Neural progenitor cell (in vitro differentiated cells): ENCODE results near the gene SV2B. TPM values are rescaled to one million over a fixed set of nuclear protein-coding genes. Genes with fewer than 3 reads are reported as not detected.

ENCODE experiments used
- DNase-seq: peaks from one replicate; pipeline ENCODE4 v3.0.0-alpha.2; 2016; ENCODE audit warnings: low spot score
- H2AFZ ChIP-seq: fragments of 200-600 bp; sonication (generic); replicated peaks from 2 replicates; pipeline ENCODE4 v1.6.1; 2016; ENCODE audit warnings: antibody characterized with exemption
- H3F3A ChIP-seq: fragments of 200-600 bp; sonication (generic); 2 replicates; pipeline ENCODE4 v1.6.1; 2016; ENCODE audit warnings: antibody characterized with exemption, low read depth
- H3K27ac ChIP-seq: fragments of 200-600 bp; sonication (generic); 2 replicates; pipeline ENCODE4 v1.5.1; 2016; ENCODE audit warnings: mild to moderate bottlenecking
- H3K27me3 ChIP-seq: fragments of 200-600 bp; sonication (generic); 2 replicates; pipeline ENCODE4 v1.6.1; 2016; ENCODE audit warnings: mild to moderate bottlenecking, moderate library complexity
- H3K36me3 ChIP-seq: fragments of 200-600 bp; sonication (generic); 2 replicates; pipeline ENCODE4 v1.5.1; 2016
- H3K4me1 ChIP-seq: fragments of 200-600 bp; sonication (generic); 2 replicates; pipeline ENCODE4 v1.6.1; 2016; ENCODE audit warnings: mixed run types
- H3K4me2 ChIP-seq: fragments of 200-600 bp; sonication (generic); 2 replicates; pipeline ENCODE4 v1.6.1; 2016
- H3K4me3 ChIP-seq: fragments of 200-600 bp; sonication (generic); 2 replicates; pipeline ENCODE4 v1.5.1; 2016
- H3K79me2 ChIP-seq: fragments of 200-600 bp; sonication (generic); 2 replicates; pipeline ENCODE4 v1.6.1; 2016; ENCODE audit warnings: low read depth
- H3K9ac ChIP-seq: fragments of 200-600 bp; sonication (generic); 2 replicates; pipeline ENCODE4 v1.6.1; 2016
- H3K9me3 ChIP-seq: fragments of 200-600 bp; sonication (generic); 2 replicates; pipeline ENCODE4 v1.5.1; 2016; ENCODE audit warnings: low read depth
- H4K20me1 ChIP-seq: fragments of 200-600 bp; sonication (generic); 2 replicates; pipeline ENCODE4 v1.6.1; 2016; ENCODE audit warnings: low read depth
- H3K27ac Mint-ChIP-seq: 3 replicates; pipeline ENCODE4 v1.8.0; 2021; ENCODE audit warnings: mixed read lengths
- H3K27me3 Mint-ChIP-seq: 2 replicates; pipeline ENCODE4 v1.8.0; 2022; ENCODE audit warnings: low read depth, mild to moderate bottlenecking, inconsistent platforms, moderate library complexity, mixed read lengths; ENCODE audit not compliant: insufficient read depth
- H3K36me3 Mint-ChIP-seq: 3 replicates; pipeline ENCODE4 v1.8.0; 2021; ENCODE audit warnings: mixed read lengths
- H3K4me1 Mint-ChIP-seq: 3 replicates; pipeline ENCODE4 v1.8.0; 2021; ENCODE audit warnings: mixed read lengths
- H3K4me3 Mint-ChIP-seq: 3 replicates; pipeline ENCODE4 v1.8.0; 2021; ENCODE audit warnings: mild to moderate bottlenecking, moderate library complexity, mixed read lengths
- H3K9me3 Mint-ChIP-seq: 3 replicates; pipeline ENCODE4 v1.8.0; 2020; ENCODE audit warnings: mixed read lengths
- EZH2 ChIP-seq: fragments of 200-600 bp; sonication (generic); IDR thresholded peaks from 2 replicates; pipeline ENCODE4 v1.6.1; 2017; ENCODE audit warnings: antibody characterized with exemption, mild to moderate bottlenecking, moderate library complexity
- EZH2phosphoT487 ChIP-seq: fragments of 200-600 bp; sonication (generic); IDR thresholded peaks from 2 replicates; pipeline ENCODE4 v1.6.1; 2017; ENCODE audit warnings: antibody characterized with exemption
- total RNA-seq: library from RNA; depleted of rRNA; stranded (reverse); fragments of >200 nt; gene quantifications from 2 replicates; pipeline ENCODE4 v1.2.3, GENCODE V29; 2015; ENCODE audit warnings: low replicate concordance
- TF ChIP-seq, protein P1 (sequence below): fragments of 200-600 bp; sonication (generic); IDR thresholded peaks from 2 replicates; pipeline ENCODE4 v1.5.1; 2017; ENCODE audit warnings: antibody characterized with exemption, mild to moderate bottlenecking

The SV2B gene
- total RNA-seq, 1 donor from 2014 or later, result 0.02 TPM

DNA sequence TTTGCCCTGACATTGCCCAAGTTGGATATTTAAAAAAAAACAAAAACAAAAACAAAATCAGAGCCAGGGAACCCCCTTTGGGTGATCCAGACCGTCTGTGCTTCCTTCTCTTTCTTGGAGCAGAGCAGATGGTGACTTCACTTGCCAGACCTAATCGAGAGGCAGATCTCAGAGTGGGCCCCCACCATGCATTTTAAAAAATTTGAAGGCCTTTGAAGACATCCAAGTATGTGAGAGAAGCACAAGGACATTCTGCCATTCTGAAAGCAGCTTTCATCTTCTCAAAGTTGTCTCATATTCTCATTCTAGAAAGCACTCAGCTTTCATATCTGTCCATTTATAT is 93.3 kb downstream of the SV2B start:
- no peaks in the 10 kb centered on the region for H3F3A ChIP-seq
- H3K9ac ChIP-seq, result no peak overlapping the region
- no peaks in the 10 kb centered on the region for H3K9me3 Mint-ChIP-seq
- no peaks in the 10 kb centered on the region for H4K20me1 ChIP-seq
- H3K27me3 Mint-ChIP-seq, result peaks cover 3% of the 10 kb centered on the region
- TF ChIP-seq, protein P1, sequence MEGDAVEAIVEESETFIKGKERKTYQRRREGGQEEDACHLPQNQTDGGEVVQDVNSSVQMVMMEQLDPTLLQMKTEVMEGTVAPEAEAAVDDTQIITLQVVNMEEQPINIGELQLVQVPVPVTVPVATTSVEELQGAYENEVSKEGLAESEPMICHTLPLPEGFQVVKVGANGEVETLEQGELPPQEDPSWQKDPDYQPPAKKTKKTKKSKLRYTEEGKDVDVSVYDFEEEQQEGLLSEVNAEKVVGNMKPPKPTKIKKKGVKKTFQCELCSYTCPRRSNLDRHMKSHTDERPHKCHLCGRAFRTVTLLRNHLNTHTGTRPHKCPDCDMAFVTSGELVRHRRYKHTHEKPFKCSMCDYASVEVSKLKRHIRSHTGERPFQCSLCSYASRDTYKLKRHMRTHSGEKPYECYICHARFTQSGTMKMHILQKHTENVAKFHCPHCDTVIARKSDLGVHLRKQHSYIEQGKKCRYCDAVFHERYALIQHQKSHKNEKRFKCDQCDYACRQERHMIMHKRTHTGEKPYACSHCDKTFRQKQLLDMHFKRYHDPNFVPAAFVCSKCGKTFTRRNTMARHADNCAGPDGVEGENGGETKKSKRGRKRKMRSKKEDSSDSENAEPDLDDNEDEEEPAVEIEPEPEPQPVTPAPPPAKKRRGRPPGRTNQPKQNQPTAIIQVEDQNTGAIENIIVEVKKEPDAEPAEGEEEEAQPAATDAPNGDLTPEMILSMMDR, result no peak
- TF ChIP-seq EZH2 (no peak), EZH2phosphoT487 (no peak)
- H3K36me3 ChIP-seq, result no peaks in the 10 kb centered on the region
- H3K4me2 ChIP-seq, result no peak overlapping the region
- H3K27ac ChIP-seq, result no peak overlapping the region
- H3K4me1 ChIP-seq, result no peaks in the 10 kb centered on the region
- H3K4me3 Mint-ChIP-seq, result no peak overlapping the region
- H3K9me3 ChIP-seq, result no peaks in the 10 kb centered on the region
- no peaks in the 10 kb centered on the region for H3K36me3 Mint-ChIP-seq
- peaks cover 12% of the 10 kb centered on the region for H3K4me1 Mint-ChIP-seq
- H3K79me2 ChIP-seq, result no peaks in the 10 kb centered on the region
- H3K27ac Mint-ChIP-seq, result no peak overlapping the region
- H2AFZ ChIP-seq, result no peak overlapping the region
- H3K4me3 ChIP-seq, result no peak overlapping the region
- no peaks in the 10 kb centered on the region for H3K27me3 ChIP-seq
- DNase-seq, result no peak

DNA sequence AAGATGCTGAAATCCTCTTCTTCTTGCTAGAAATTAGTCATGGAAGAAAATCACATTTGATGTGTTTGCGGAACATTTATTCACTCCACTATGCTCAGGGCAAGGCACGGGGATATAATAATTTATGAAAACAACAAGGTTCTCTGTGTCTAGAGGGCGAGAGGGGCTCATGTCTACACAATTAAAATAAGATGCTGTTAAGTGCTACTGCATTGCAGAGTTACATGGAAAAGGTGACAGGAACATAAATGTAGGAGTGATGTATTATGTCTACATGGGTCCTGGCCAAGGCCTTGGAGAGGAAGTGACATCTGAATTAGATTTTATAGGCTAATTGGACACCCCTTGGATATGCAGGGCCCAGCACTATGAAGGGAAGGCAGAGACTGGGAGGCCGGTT is 96.1 kb downstream of the SV2B start:
- Mint-ChIP-seq H3K4me3 (no peak overlapping the region), H3K27me3 (no peaks in the 10 kb centered on the region), H3K4me1 (peaks cover 12% of the 10 kb centered on the region), H3K27ac (no peak overlapping the region), H3K9me3 (no peaks in the 10 kb centered on the region), H3K36me3 (no peaks in the 10 kb centered on the region)
- Histone ChIP-seq H3K79me2 (no peaks in the 10 kb centered on the region), H3K4me2 (no peak overlapping the region), H3K4me1 (no peaks in the 10 kb centered on the region), H3K27me3 (no peaks in the 10 kb centered on the region), H3K36me3 (no peaks in the 10 kb centered on the region), H4K20me1 (no peaks in the 10 kb centered on the region), H3K27ac (no peak overlapping the region), H3F3A (no peaks in the 10 kb centered on the region), H3K9me3 (no peaks in the 10 kb centered on the region), H3K4me3 (no peak overlapping the region), H3K9ac (no peak overlapping the region), H2AFZ (no peak overlapping the region)
- TF ChIP-seq EZH2phosphoT487, result no peak
- TF ChIP-seq, protein P1, result no peak
- TF ChIP-seq EZH2, result no peak
- DNase-seq, result no peak

DNA sequence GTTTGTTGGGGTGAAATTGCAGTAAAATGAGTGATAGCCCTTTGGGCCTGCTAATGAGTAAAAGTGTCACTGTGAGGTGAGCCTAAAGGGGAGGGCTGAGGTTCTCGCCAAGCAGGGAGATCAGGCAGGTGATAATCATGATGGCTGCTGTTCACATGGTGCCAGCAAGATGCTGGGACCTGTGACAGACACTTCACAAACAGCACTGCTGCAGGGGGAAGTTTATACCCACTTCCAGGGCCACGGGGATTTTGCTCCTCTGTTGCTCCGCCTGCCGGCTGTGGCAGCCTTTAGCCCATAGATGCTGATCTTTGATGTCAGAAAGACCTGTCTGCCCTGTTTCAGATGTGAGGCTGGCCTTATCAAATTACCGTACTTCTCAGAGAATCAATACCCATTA is 96.7 kb downstream of the SV2B start:
- no peaks in the 10 kb centered on the region for H4K20me1 ChIP-seq
- H3K27me3 ChIP-seq, result no peaks in the 10 kb centered on the region
- H3K79me2 ChIP-seq, result no peaks in the 10 kb centered on the region
- Mint-ChIP-seq H3K4me1 (peaks cover 12% of the 10 kb centered on the region), H3K27ac (no peak overlapping the region), H3K27me3 (no peaks in the 10 kb centered on the region), H3K9me3 (no peaks in the 10 kb centered on the region), H3K4me3 (no peak overlapping the region), H3K36me3 (no peaks in the 10 kb centered on the region)
- H3K4me3 ChIP-seq, result no peak overlapping the region
- H3K27ac ChIP-seq, result no peak overlapping the region
- no peak overlapping the region for H3K9ac ChIP-seq
- H3K36me3 ChIP-seq, result no peaks in the 10 kb centered on the region
- no peaks in the 10 kb centered on the region for H3K4me1 ChIP-seq
- no peak overlapping the region for H2AFZ ChIP-seq
- no peaks in the 10 kb centered on the region for H3F3A ChIP-seq
- TF ChIP-seq, protein P1, result no peak
- no peak for TF ChIP-seq EZH2
- TF ChIP-seq EZH2phosphoT487, result no peak
- no peak for DNase-seq
- H3K4me2 ChIP-seq, result no peak overlapping the region
- no peaks in the 10 kb centered on the region for H3K9me3 ChIP-seq

DNA sequence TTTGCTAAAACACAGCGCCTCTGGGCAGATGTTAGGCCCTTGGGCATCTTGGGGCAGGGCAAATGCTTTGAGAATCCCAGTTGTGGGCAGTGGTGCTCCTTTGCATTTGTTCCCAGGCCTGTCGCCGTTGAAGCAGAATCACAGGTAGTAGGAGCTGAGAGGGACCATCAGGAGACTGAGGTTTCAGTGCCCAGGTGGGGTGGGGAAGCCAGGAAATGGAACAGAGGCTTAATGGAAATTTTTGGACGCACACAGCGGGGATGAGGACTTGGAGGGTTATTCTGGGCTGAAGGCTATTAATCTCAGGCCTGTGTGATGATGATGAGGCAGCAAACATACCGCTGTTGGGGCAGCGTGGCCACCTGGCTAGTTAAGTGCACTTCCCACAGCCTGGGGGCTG is 99.5 kb downstream of the SV2B start:
- H3K27ac ChIP-seq, result no peak overlapping the region
- peaks cover 2% of the 10 kb centered on the region for H3K27me3 Mint-ChIP-seq
- no peak overlapping the region for H3K4me3 Mint-ChIP-seq
- no peaks in the 10 kb centered on the region for H3K9me3 ChIP-seq
- H3K27me3 ChIP-seq, result no peaks in the 10 kb centered on the region
- H3F3A ChIP-seq, result no peaks in the 10 kb centered on the region
- H3K4me1 Mint-ChIP-seq, result peaks cover 5% of the 10 kb centered on the region
- no peak overlapping the region for H2AFZ ChIP-seq
- no peak overlapping the region for H3K4me2 ChIP-seq
- H3K4me3 ChIP-seq, result no peak overlapping the region
- H3K27ac Mint-ChIP-seq, result no peak overlapping the region
- H3K4me1 ChIP-seq, result peaks cover 14% of the 10 kb centered on the region
- no peaks in the 10 kb centered on the region for H3K9me3 Mint-ChIP-seq
- DNase-seq, result no peak
- H3K36me3 ChIP-seq, result no peaks in the 10 kb centered on the region
- no peaks in the 10 kb centered on the region for H3K79me2 ChIP-seq
- H4K20me1 ChIP-seq, result no peaks in the 10 kb centered on the region
- TF ChIP-seq, protein P1, result no peak
- TF ChIP-seq EZH2phosphoT487 (no peak), EZH2 (no peak)
- no peak overlapping the region for H3K9ac ChIP-seq
- no peaks in the 10 kb centered on the region for H3K36me3 Mint-ChIP-seq
